Measurements from ENCODE around the gene CCDC92B.
"Not testable (repeated sequence)": the region's sequence is repeated elsewhere in the genome, so short reads cannot be mapped to it uniquely, and the experiment has no call there.

Gene CCDC92B

GRCh38 chr17:2701996-2702741 lies 47.3 kb downstream of the CCDC92B start:
- Mint-ChIP-seq H3K9me3 (no peaks in the 10 kb centered on the region), H3K4me1 (no peaks in the 10 kb centered on the region), H3K4me3 (no peak overlapping the region), H3K27me3 (ENCODE audit: low read depth) (no peaks in the 10 kb centered on the region), H3K27ac (no peak overlapping the region), H3K36me3 (ENCODE audit: low read depth) (peaks cover 4% of the 10 kb centered on the region)
- TF ChIP-seq, protein P1, sequence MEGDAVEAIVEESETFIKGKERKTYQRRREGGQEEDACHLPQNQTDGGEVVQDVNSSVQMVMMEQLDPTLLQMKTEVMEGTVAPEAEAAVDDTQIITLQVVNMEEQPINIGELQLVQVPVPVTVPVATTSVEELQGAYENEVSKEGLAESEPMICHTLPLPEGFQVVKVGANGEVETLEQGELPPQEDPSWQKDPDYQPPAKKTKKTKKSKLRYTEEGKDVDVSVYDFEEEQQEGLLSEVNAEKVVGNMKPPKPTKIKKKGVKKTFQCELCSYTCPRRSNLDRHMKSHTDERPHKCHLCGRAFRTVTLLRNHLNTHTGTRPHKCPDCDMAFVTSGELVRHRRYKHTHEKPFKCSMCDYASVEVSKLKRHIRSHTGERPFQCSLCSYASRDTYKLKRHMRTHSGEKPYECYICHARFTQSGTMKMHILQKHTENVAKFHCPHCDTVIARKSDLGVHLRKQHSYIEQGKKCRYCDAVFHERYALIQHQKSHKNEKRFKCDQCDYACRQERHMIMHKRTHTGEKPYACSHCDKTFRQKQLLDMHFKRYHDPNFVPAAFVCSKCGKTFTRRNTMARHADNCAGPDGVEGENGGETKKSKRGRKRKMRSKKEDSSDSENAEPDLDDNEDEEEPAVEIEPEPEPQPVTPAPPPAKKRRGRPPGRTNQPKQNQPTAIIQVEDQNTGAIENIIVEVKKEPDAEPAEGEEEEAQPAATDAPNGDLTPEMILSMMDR (IDR thresholded peaks at IDR 0.05; ENCODE audit: unreplicated experiment in 3 of 3): no peak

DNA sequence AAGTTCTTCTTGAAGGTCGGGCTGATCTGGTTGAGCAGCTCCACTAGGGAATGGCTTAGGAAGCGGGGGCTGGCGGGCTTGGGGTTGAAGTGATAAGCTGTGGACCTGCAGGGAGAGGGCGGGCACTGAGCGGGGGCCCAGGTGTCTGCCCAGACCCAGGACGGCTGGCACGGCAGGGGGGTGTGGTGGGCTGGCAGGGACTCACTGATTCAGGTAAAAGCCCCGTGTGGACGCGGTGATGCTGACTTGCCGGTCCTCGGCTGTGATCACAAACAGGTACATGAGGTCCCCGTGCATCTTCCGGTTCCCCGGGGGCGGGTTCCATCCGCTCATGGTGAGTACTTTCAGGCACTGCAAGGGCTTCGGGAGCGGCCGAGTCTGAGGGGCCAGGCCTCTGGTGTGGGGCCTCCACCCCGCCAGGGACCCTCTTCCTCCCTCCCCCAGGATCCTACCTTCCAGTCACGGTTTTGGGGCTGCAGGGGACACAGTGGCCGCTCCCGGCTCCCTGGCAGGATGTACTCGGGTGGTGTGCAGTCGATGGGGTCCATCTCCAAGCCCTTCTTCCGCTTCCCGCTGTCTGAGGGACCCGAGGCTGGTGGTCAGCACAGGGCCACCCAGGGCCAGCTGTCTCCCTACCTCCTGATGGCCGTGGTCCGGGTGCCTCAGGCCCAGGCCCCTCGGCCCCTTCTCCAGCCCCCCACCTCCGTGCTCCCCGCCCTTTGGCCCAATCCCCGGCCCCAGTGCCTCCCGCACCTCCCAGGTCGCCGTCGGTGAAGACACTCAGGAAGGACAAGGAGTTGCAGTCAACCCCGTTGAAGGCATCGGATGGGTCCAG lies 48.1 kb downstream of the CCDC92B start:
- Mint-ChIP-seq H3K27me3 (ENCODE audit: low read depth) (no peaks in the 10 kb centered on the region), H3K4me3 (no peak overlapping the region), H3K27ac (no peak overlapping the region), H3K36me3 (ENCODE audit: low read depth) (peaks cover 4% of the 10 kb centered on the region), H3K4me1 (no peaks in the 10 kb centered on the region), H3K9me3 (no peaks in the 10 kb centered on the region)
- TF ChIP-seq, protein P1 (IDR thresholded peaks at IDR 0.05; ENCODE audit: unreplicated experiment in 3 of 3): no peak

GRCh38 chr17:2700491-2701141 lies 48.8 kb downstream of the CCDC92B start:
- no peaks in the 10 kb centered on the region for H3K9me3 Mint-ChIP-seq
- TF ChIP-seq, protein P1 (IDR thresholded peaks at IDR 0.05; ENCODE audit: unreplicated experiment in 3 of 3): no peak

DNA sequence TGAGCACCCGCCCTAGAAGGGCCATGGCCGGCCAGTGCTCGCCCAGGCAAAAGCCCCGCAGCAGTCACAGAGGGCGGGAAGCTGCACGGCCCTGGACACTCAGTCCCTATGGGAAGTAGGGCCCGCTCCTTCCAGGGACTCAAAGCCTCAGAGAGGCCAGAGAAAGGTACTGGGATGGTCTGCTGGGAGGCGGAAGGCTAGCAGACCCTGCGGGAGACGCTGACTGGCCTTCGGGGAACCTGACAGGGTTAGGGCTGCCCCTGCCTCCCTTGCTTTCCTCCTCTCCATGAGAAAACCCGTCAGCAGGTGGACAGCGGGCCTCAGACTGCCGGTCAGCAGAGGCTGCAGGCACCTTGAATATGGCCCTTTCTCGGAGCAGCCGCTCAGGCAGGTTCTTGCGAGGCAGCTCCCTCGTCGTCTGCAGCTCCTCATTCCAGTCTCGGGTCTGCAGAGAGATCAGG lies 49.4 kb downstream of the CCDC92B start:
- H3K27ac Mint-ChIP-seq: no peak overlapping the region
- H3K4me3 Mint-ChIP-seq: no peak overlapping the region

More at GRCh38 chr17:2700491-2701141, 48.8 kb downstream of the CCDC92B start:
- H3K4me1 Mint-ChIP-seq: no peaks in the 10 kb centered on the region
- H3K27me3 Mint-ChIP-seq (ENCODE audit: low read depth): no peaks in the 10 kb centered on the region
- H3K27ac Mint-ChIP-seq: no peak overlapping the region
- no peak overlapping the region for H3K4me3 Mint-ChIP-seq
- peaks cover 4% of the 10 kb centered on the region for H3K36me3 Mint-ChIP-seq (ENCODE audit: low read depth)

GRCh38 chr17:2699216-2699805 lies 50.1 kb downstream of the CCDC92B start:
- H3K4me3 Mint-ChIP-seq; H3K4me1 Mint-ChIP-seq; H3K27me3 Mint-ChIP-seq (ENCODE audit: low read depth); H3K27ac Mint-ChIP-seq; H3K36me3 Mint-ChIP-seq (ENCODE audit: low read depth); H3K9me3 Mint-ChIP-seq: not testable (repeated sequence)

More for the DNA sequence above, 49.4 kb downstream of the CCDC92B start:
- no peaks in the 10 kb centered on the region for H3K9me3 Mint-ChIP-seq
- H3K27me3 Mint-ChIP-seq (ENCODE audit: low read depth): no peaks in the 10 kb centered on the region
- H3K4me1 Mint-ChIP-seq: no peaks in the 10 kb centered on the region
- TF ChIP-seq, protein P1 (IDR thresholded peaks at IDR 0.05; ENCODE audit: unreplicated experiment in 3 of 3): no peak
- peaks cover 4% of the 10 kb centered on the region for H3K36me3 Mint-ChIP-seq (ENCODE audit: low read depth)

Measured in nephron (organoid).